Breast epithelium (tissue), 4 donors: ENCODE measurements around the gene SRRM1. TPM values are rescaled to one million over a fixed set of nuclear protein-coding genes. Genes with fewer than 3 reads are reported as not detected.

ENCODE experiments used
- DNase-seq, 2 donors: peaks; one replicate each; pipeline ENCODE4 v3.0.0-alpha.2; 2019; ENCODE audit warnings: low spot score in 2 of 2
- H3K27ac ChIP-seq, 2 donors: fragments of 200-600 bp; sonication (generic) in 1 of 2; one replicate each; pipeline ENCODE4 v1.5.1; 2016 to 2019; ENCODE audit warnings: mild to moderate bottlenecking in 1 of 2
- H3K27me3 ChIP-seq, 2 donors: fragments of 200-600 bp; sonication (generic) in 1 of 2; one replicate each; pipeline versions ENCODE4 v1.5.1 to v1.6.0; 2017 to 2019; ENCODE audit warnings: control low read depth in 1 of 2, mild to moderate bottlenecking in 1 of 2
- H3K36me3 ChIP-seq: fragments of 200-600 bp; one replicate; pipeline ENCODE4 v1.5.1; 2019
- H3K4me1 ChIP-seq, 2 donors: fragments of 200-600 bp; sonication (generic); one replicate each; pipeline ENCODE4 v1.5.1; 2016 to 2019; ENCODE audit warnings: control low read depth in 1 of 2
- H3K4me3 ChIP-seq, 3 donors: fragments of 200-600 bp; sonication (generic); 1 replicate in 2 of 3; 2 replicates in 1 of 3; pipeline ENCODE4 v1.5.1; 2016 to 2019; ENCODE audit warnings: mild to moderate bottlenecking in 3 of 3, moderate library complexity in 2 of 3
- H3K9me3 ChIP-seq, 2 donors: fragments of 200-600 bp; sonication (generic) in 1 of 2; one replicate each; pipeline ENCODE4 v1.5.1; 2016 to 2019; ENCODE audit warnings: control low read depth in 1 of 2
- CTCF ChIP-seq, 3 donors: fragments of 450-650 bp; IDR thresholded peaks; one replicate each; pipeline ENCODE4 v1.5.1; 2016 to 2017; ENCODE audit warnings: antibody characterized with exemption in 3 of 3, mild to moderate bottlenecking in 3 of 3, moderate library complexity in 3 of 3
- POLR2A ChIP-seq: fragments of 450-650 bp; IDR thresholded peaks from one replicate; pipeline ENCODE4 v1.6.1; 2016; ENCODE audit warnings: antibody characterized with exemption, mild to moderate bottlenecking, moderate library complexity
- POLR2AphosphoS5 ChIP-seq, 3 donors: sonication (generic); formaldehyde crosslinking; IDR thresholded peaks; one replicate each; pipeline ENCODE4 v1.6.1; 2017; ENCODE audit warnings: antibody characterized with exemption in 3 of 3
- intact Hi-C: fragments of 100-400 bp; cut with DNase I; formaldehyde crosslinking; loops from one replicate; pipeline ENCODE4 v1.15.1; 2023; ENCODE audit warnings: low total_unique reads
- total RNA-seq, 3 donors: library from RNA; depleted of rRNA; stranded (reverse); fragments of >200 nt; gene quantifications; one replicate each; pipeline ENCODE4 v1.1.0, GENCODE V29; 2016

The SRRM1 gene
- total RNA-seq, result 100 to 1,000 TPM in 2 of 3 donors, 10 to 100 TPM in 1; 96.3 to 134 (median 118) TPM

- TF ChIP-seq CTCF (IDR thresholded peaks at IDR 0.05) (peak; percentile 7 to 25 (median 20)), POLR2AphosphoS5 (IDR thresholded peaks at IDR 0.05) (peak; percentile 100), POLR2A (peak; percentile 100)
- Histone ChIP-seq H3K4me3 (peak within 1 kb of the TSS; percentile 93 to 99 (median 96)), H3K27me3 (no peaks in the 10 kb centered on the region), H3K4me1 (peaks cover 0 to 22% of the 10 kb centered on the region in 2 donors), H3K36me3 (peaks cover 12% of the 10 kb centered on the region), H3K27ac (peak within 1 kb of the TSS; percentile 100), H3K9me3 (no peaks in the 10 kb centered on the region)
- intact Hi-C loops, result no loop called here
- peak; percentile 99 to 100 for DNase-seq
Measured at GRCh38 chr1:24642481-24643362, at the start of gene SRRM1. SRRM1 (plus strand) TSS chr1:24643302; CDS start chr1:24643327, 25 bp downstream.

- intact Hi-C loops, result no loop called here
- no peak overlapping the region for H3K27ac ChIP-seq
- H3K9me3 ChIP-seq, result no peaks in the 10 kb centered on the region
- no peak for DNase-seq
- no peak for TF ChIP-seq CTCF (IDR thresholded peaks at IDR 0.05)
- TF ChIP-seq POLR2AphosphoS5 (IDR thresholded peaks at IDR 0.05), result no peak
- no peak for TF ChIP-seq POLR2A
- no peaks in the 10 kb centered on the region for H3K27me3 ChIP-seq
- no peaks in the 10 kb centered on the region for H3K4me1 ChIP-seq
- no peaks in the 10 kb centered on the region for H3K36me3 ChIP-seq
- no peak overlapping the region for H3K4me3 ChIP-seq
Measured at GRCh38 chr1:24594328-24594598, 48.8 kb upstream of the SRRM1 start.

GRCh38 chr1:24596401-24596880 is 46.7 kb upstream of the SRRM1 start:
- H3K36me3 ChIP-seq, result peaks cover 4% of the 10 kb centered on the region
- TF ChIP-seq POLR2A (no peak), POLR2AphosphoS5 (IDR thresholded peaks at IDR 0.05) (no peak), CTCF (IDR thresholded peaks at IDR 0.05) (no peak)
- H3K4me1 ChIP-seq, result no peaks in the 10 kb centered on the region
- H3K4me3 ChIP-seq, result no peak overlapping the region
- no peak for DNase-seq
- no peaks in the 10 kb centered on the region for H3K27me3 ChIP-seq
- no peaks in the 10 kb centered on the region for H3K9me3 ChIP-seq
- H3K27ac ChIP-seq, result no peak overlapping the region
- intact Hi-C loops, result no loop called here

- Histone ChIP-seq H3K4me1 (no peaks in the 10 kb centered on the region), H3K36me3 (peaks cover 4% of the 10 kb centered on the region), H3K9me3 (no peaks in the 10 kb centered on the region), H3K4me3 (no peak overlapping the region), H3K27ac (no peak overlapping the region), H3K27me3 (no peaks in the 10 kb centered on the region)
- TF ChIP-seq POLR2A (no peak), POLR2AphosphoS5 (IDR thresholded peaks at IDR 0.05) (no peak), CTCF (IDR thresholded peaks at IDR 0.05) (no peak)
- intact Hi-C loops, result no loop called here
- DNase-seq, result no peak
Measured at GRCh38 chr1:24599265-24599664, 43.8 kb upstream of the SRRM1 start.

- no peaks in the 10 kb centered on the region for H3K9me3 ChIP-seq
- TF ChIP-seq POLR2AphosphoS5 (IDR thresholded peaks at IDR 0.05), result no peak
- no peak for TF ChIP-seq POLR2A
- no peak for TF ChIP-seq CTCF (IDR thresholded peaks at IDR 0.05)
- H3K36me3 ChIP-seq, result peaks cover 4% of the 10 kb centered on the region
- H3K27ac ChIP-seq, result no peak overlapping the region
- no peaks in the 10 kb centered on the region for H3K27me3 ChIP-seq
- H3K4me3 ChIP-seq, result no peak overlapping the region
- no peak for DNase-seq
- H3K4me1 ChIP-seq, result no peaks in the 10 kb centered on the region
- intact Hi-C loops, result no loop called here
Measured at GRCh38 chr1:24600551-24600950, 42.6 kb upstream of the SRRM1 start.
